Hepatocyte (in vitro differentiated cells): ENCODE measurements around the gene RFX8. TPM values are rescaled to one million over a fixed set of nuclear protein-coding genes. Genes with fewer than 3 reads are reported as not detected.
A peak's percentile ranks its signal among the peaks of the same experiment; 100 is the strongest.

Source experiments
- DNase-seq: peaks from one replicate; pipeline ENCODE4 v3.0.0-alpha.2; 2016; ENCODE audit warnings: low spot score
- H2AFZ ChIP-seq: fragments of 200-600 bp; sonication (generic); 2 replicates; pipeline ENCODE4 v1.6.0; 2016; ENCODE audit warnings: antibody characterized with exemption, mild to moderate bottlenecking
- H3K27ac ChIP-seq: fragments of 200-600 bp; sonication (generic); 2 replicates; pipeline ENCODE4 v1.5.1; 2016; ENCODE audit warnings: mild to moderate bottlenecking
- H3K27me3 ChIP-seq: fragments of 200-600 bp; sonication (generic); 2 replicates; pipeline ENCODE4 v1.6.1; 2016
- H3K36me3 ChIP-seq: fragments of 200-600 bp; sonication (generic); replicated peaks from 2 replicates; pipeline ENCODE4 v1.5.1; 2016; ENCODE audit warnings: low read depth; ENCODE audit not compliant: insufficient read depth
- H3K4me1 ChIP-seq: fragments of 200-600 bp; sonication (generic); 2 replicates; pipeline ENCODE4 v1.5.1; 2016; ENCODE audit warnings: mild to moderate bottlenecking, moderate library complexity; ENCODE audit not compliant: insufficient read depth
- H3K4me2 ChIP-seq: fragments of 200-600 bp; sonication (generic); 2 replicates; pipeline ENCODE4 v1.6.0; 2016
- H3K4me3 ChIP-seq: fragments of 200-600 bp; sonication (generic); 2 replicates; pipeline ENCODE4 v1.5.1; 2016; ENCODE audit warnings: mild to moderate bottlenecking
- H3K79me2 ChIP-seq: fragments of 200-600 bp; sonication (generic); 2 replicates; pipeline ENCODE4 v1.6.0; 2017; ENCODE audit warnings: mild to moderate bottlenecking
- H3K9me2 ChIP-seq: fragments of 200-600 bp; sonication (generic); replicated peaks from 2 replicates; pipeline ENCODE4 v1.6.0; 2017; ENCODE audit warnings: mild to moderate bottlenecking; ENCODE audit not compliant: insufficient read depth
- H3K9me3 ChIP-seq: fragments of 200-600 bp; sonication (generic); 2 replicates; pipeline ENCODE4 v1.5.1; 2016; ENCODE audit warnings: low read depth, mild to moderate bottlenecking
- H4K20me1 ChIP-seq: fragments of 200-600 bp; sonication (generic); 2 replicates; pipeline ENCODE4 v1.6.0; 2016; ENCODE audit warnings: mild to moderate bottlenecking; ENCODE audit not compliant: insufficient read depth, poor library complexity, severe bottlenecking
- CTCF ChIP-seq: fragments of 200-600 bp; sonication (generic); IDR thresholded peaks from 2 replicates; pipeline ENCODE4 v1.5.1; 2016; ENCODE audit warnings: antibody characterized with exemption, mild to moderate bottlenecking; ENCODE audit not compliant: poor library complexity
- EZH2 ChIP-seq: fragments of 200-600 bp; sonication (generic); IDR thresholded peaks from 2 replicates; pipeline ENCODE4 v1.6.1; 2016; ENCODE audit warnings: antibody characterized with exemption, mild to moderate bottlenecking, borderline replicate concordance
- EZH2phosphoT487 ChIP-seq: fragments of 200-600 bp; sonication (generic); IDR thresholded peaks from one replicate; pipeline ENCODE4 v1.6.1; 2018; ENCODE audit warnings: antibody characterized with exemption, mild to moderate bottlenecking, low read depth, moderate library complexity; ENCODE audit not compliant: unreplicated experiment, severe bottlenecking
- WGBS: methylation state at CpG from one replicate; pipeline ENCODE4 v1.1.6; 2016; ENCODE audit warnings: low lambda C conversion rate; ENCODE audit errors: missing lambda C conversion rate; 5-methylcytosine and 5-hydroxymethylcytosine counted together
- polyA plus RNA-seq: library from polyadenylated mRNA; unstranded; fragments of >200 nt; fragmentation: Nextera tagmentation; extraction: Ambion mirVana; gene quantifications from 2 replicates; pipeline ENCODE4 v1.2.1, GENCODE V29; 2016
- total RNA-seq: library from RNA; depleted of rRNA; stranded (reverse); fragments of >200 nt; gene quantifications from 2 replicates; pipeline ENCODE4 v1.2.3, GENCODE V29; 2014

The RFX8 gene
- total and polyA plus RNA-seq, 2 experiments from 2014 or later: 0.52 TPM; not detected in 1

GRCh38 chr2:101469863-101470262 is 5.0 kb downstream of the RFX8 start:
- TF ChIP-seq CTCF (no peak), EZH2 (no peak), EZH2phosphoT487 (no peak)
- Histone ChIP-seq H3K9me3 (no peaks in the 10 kb centered on the region), H2AFZ (no peak overlapping the region), H4K20me1 (no peaks in the 10 kb centered on the region), H3K4me1 (peaks cover 10% of the 10 kb centered on the region), H3K36me3 (no peaks in the 10 kb centered on the region), H3K9me2 (no peaks in the 10 kb centered on the region), H3K79me2 (no peaks in the 10 kb centered on the region), H3K27me3 (peaks cover 8% of the 10 kb centered on the region), H3K27ac (no peak overlapping the region), H3K4me3 (no peak overlapping the region), H3K4me2 (no peak overlapping the region)
- WGBS: 86% methylated on average over 4 of the region's 4 CpGs
- peak; percentile 32 for DNase-seq

GRCh38 chr2:101467306-101467705 is 7.6 kb downstream of the RFX8 start:
- 63% methylated on average over 4 of the region's 4 CpGs for WGBS
- H3K4me2 ChIP-seq: no peak overlapping the region
- H3K9me2 ChIP-seq: no peaks in the 10 kb centered on the region
- no peaks in the 10 kb centered on the region for H3K4me1 ChIP-seq
- H3K36me3 ChIP-seq: no peaks in the 10 kb centered on the region
- H3K27me3 ChIP-seq: no peaks in the 10 kb centered on the region
- no peak for TF ChIP-seq EZH2
- TF ChIP-seq EZH2phosphoT487: no peak
- no peak for TF ChIP-seq CTCF
- DNase-seq: no peak
- no peaks in the 10 kb centered on the region for H3K79me2 ChIP-seq
- no peaks in the 10 kb centered on the region for H4K20me1 ChIP-seq
- H2AFZ ChIP-seq: no peak overlapping the region
- H3K9me3 ChIP-seq: no peaks in the 10 kb centered on the region
- H3K4me3 ChIP-seq: no peak overlapping the region
- no peak overlapping the region for H3K27ac ChIP-seq

GRCh38 chr2:101466426-101466825 is 8.5 kb downstream of the RFX8 start:
- Histone ChIP-seq H3K79me2 (no peaks in the 10 kb centered on the region), H3K4me1 (no peaks in the 10 kb centered on the region), H2AFZ (no peak overlapping the region), H3K4me2 (no peak overlapping the region), H3K27me3 (no peaks in the 10 kb centered on the region), H3K27ac (no peak overlapping the region), H3K9me3 (no peaks in the 10 kb centered on the region), H3K4me3 (no peak overlapping the region), H4K20me1 (no peaks in the 10 kb centered on the region), H3K9me2 (no peaks in the 10 kb centered on the region), H3K36me3 (no peaks in the 10 kb centered on the region)
- 96% methylated on average over 3 of the region's 3 CpGs for WGBS
- no peak for TF ChIP-seq EZH2phosphoT487
- TF ChIP-seq CTCF: no peak
- no peak for TF ChIP-seq EZH2
- no peak for DNase-seq

- Histone ChIP-seq H4K20me1 (no peaks in the 10 kb centered on the region), H3K9me3 (no peaks in the 10 kb centered on the region), H3K79me2 (no peaks in the 10 kb centered on the region), H3K27ac (no peak overlapping the region), H3K9me2 (no peaks in the 10 kb centered on the region), H2AFZ (no peak overlapping the region), H3K4me3 (no peak overlapping the region), H3K36me3 (no peaks in the 10 kb centered on the region), H3K27me3 (no peaks in the 10 kb centered on the region), H3K4me1 (no peaks in the 10 kb centered on the region), H3K4me2 (no peak overlapping the region)
- 100% methylated on average over 1 of the region's 1 CpG for WGBS
- TF ChIP-seq EZH2: no peak
- TF ChIP-seq EZH2phosphoT487: no peak
- TF ChIP-seq CTCF: no peak
- no peak for DNase-seq
These were observed 10.1 kb downstream of the RFX8 start for GRCh38 chr2:101464841-101465240.
